H1 (cell line): ENCODE results near the gene PLK1.

Source experiments
- ASH2L ChIP-seq: fragments of 200-600, 300-600 bp; sonication (generic); IDR thresholded peaks from one replicate; pipeline ENCODE4 v1.7.1; 2017; ENCODE audit warnings: low read length
- CHD1 ChIP-seq: IDR thresholded peaks from 2 replicates; pipeline ENCODE4 v1.6.1; 2012; ENCODE audit warnings: low read depth, low read length, improper control_type of control experiment
- CREB1 ChIP-seq: IDR thresholded peaks from 2 replicates; pipeline ENCODE4 v1.6.1; 2012; ENCODE audit warnings: inconsistent platforms
- EP300 ChIP-seq, 2 experiments: IDR thresholded peaks; 1 replicate in 1 of 2; 2 replicates in 1 of 2; pipeline ENCODE4 v1.6.1; 2011 to 2012; ENCODE audit warnings: low read depth in 2 of 2, low read length in 2 of 2, mild to moderate bottlenecking in 2 of 2, borderline replicate concordance in 1 of 2, inconsistent platforms in 1 of 2, moderate library complexity in 1 of 2
- EZH2 ChIP-seq: fragments of 200-600 bp; sonication (generic); IDR thresholded peaks from 2 replicates; pipeline ENCODE4 v1.7.1; 2012; ENCODE audit warnings: low read depth, mild to moderate bottlenecking, moderate library complexity, low read length, inconsistent platforms; ENCODE audit not compliant: severe bottlenecking
- FOSL1 ChIP-seq: IDR thresholded peaks from 2 replicates; pipeline ENCODE4 v1.6.1; 2011; ENCODE audit warnings: mild to moderate bottlenecking, low read depth, low read length, moderate library complexity; ENCODE audit not compliant: insufficient read depth
- POLR2A ChIP-seq, 2 experiments: IDR thresholded peaks; 1 replicate in 1 of 2; 2 replicates in 1 of 2; pipeline ENCODE4 v1.6.1; 2011; ENCODE audit warnings: low read depth in 2 of 2, low read length in 2 of 2, mild to moderate bottlenecking in 2 of 2; ENCODE audit errors: control extremely low read depth in 1 of 2
- POLR2AphosphoS5 ChIP-seq: IDR thresholded peaks from 2 replicates; pipeline ENCODE4 v1.6.1; 2011; ENCODE audit warnings: low read depth, low read length
- RNF2 ChIP-seq: fragments of 200-900, 300-1000 bp; sonication (generic); IDR thresholded peaks from 2 replicates; pipeline ENCODE4 v1.7.1; 2016; ENCODE audit warnings: borderline replicate concordance, low read depth, mild to moderate bottlenecking, antibody characterized with exemption, low read length; ENCODE audit not compliant: poor library complexity, severe bottlenecking; ENCODE audit errors: missing control alignments
- TAF1 ChIP-seq: IDR thresholded peaks from 2 replicates; pipeline ENCODE4 v1.6.1; 2011; ENCODE audit warnings: mild to moderate bottlenecking, low read depth, low read length
- TF ChIP-seq, protein P1 (sequence below): IDR thresholded peaks from 2 replicates; pipeline ENCODE4 v1.6.1; 2012; ENCODE audit warnings: inconsistent platforms

DNA sequence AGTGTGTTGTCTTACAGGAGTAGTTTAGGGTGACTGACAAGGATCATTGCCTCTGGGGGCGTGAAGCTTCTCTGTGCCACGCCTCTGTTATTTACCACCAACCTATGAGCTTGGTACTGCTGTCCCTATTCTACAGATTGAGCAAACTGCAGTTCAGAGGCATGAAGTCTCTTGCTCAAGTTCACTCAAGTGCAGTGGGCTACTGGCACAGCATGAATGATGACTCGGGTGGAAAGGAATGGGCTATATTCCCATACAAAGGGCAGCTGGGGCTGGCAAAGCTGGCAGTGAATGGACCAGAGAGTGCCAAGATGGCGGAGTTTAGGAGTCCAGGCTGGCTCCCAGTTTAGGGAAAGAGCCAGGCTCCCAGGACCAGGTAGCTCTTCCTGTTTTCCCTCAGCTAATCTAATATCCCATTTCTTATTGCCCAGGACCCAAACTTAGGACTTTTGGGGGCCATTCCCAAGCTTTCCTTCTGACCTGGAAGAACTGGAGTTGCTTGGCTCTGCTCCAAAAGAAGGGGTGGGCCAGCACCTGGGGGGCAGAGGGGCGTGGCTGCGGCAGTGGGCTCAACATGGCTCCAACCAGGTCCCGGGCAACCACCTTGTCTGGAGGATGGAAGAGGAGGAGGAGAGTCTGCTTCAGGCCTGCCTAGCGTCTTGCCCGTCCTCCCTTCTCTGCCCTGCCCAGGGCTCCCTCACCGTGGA, 12.9 kb downstream of the PLK1 start:
- no peak for TF ChIP-seq CHD1
- no peak for TF ChIP-seq EP300 (IDR thresholded peaks at IDR 0.05; ENCODE audit: borderline replicate concordance in 1 of 2, low read depth in 2 of 2, low read length in 2 of 2)
- TF ChIP-seq, protein P1, sequence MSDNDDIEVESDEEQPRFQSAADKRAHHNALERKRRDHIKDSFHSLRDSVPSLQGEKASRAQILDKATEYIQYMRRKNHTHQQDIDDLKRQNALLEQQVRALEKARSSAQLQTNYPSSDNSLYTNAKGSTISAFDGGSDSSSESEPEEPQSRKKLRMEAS: no peak
- no peak for TF ChIP-seq TAF1
- TF ChIP-seq CREB1: no peak
- no peak for TF ChIP-seq POLR2A (IDR thresholded peaks at IDR 0.05; ENCODE audit: control extremely low read depth in 1 of 2, low read depth in 2 of 2, low read length in 2 of 2)
- TF ChIP-seq FOSL1: no peak
- TF ChIP-seq POLR2AphosphoS5: no peak
- TF ChIP-seq ASH2L: no peak
- TF ChIP-seq RNF2: no peak
- TF ChIP-seq EZH2: no peak
